Measurements from ENCODE around the gene ZNF805. TPM values are rescaled to one million over a fixed set of nuclear protein-coding genes. Genes with fewer than 3 reads are reported as not detected.

Gene ZNF805
- 24.0 and 36.6 TPM in 2 replicates for total RNA-seq

GRCh38 chr19:57240311-57241090, at the start of gene ZNF805:
Gene ZNF805, plus strand, starts transcription at chr19:57240632. Its CDS starts 260 bp downstream, at chr19:57240892.

GRCh38 chr19:57191141-57192076, 49.0 kb upstream of the ZNF805 start, which contains the start of gene ZNF264:
Gene ZNF264, plus strand, starts transcription at chr19:57191500. Its CDS starts 414 bp downstream, at chr19:57191914.

GRCh38 chr19:57280165-57280961, 39.9 kb downstream of the ZNF805 start, which contains the start of gene ZNF460:
Gene ZNF460, plus strand, starts transcription at chr19:57280485. Its CDS starts 322 bp downstream, at chr19:57280807.

Other genes starting within 250 kb of the ZNF805 start
- gene USP29, start 120.6 kb upstream of the ZNF805 start, total RNA-seq: not detected in 2 replicates
- not detected in 2 replicates for gene ZIM3, start 95.4 kb upstream of the ZNF805 start, total RNA-seq
- gene DUXA, start 73.1 kb upstream of the ZNF805 start, total RNA-seq: not detected in 2 replicates
- 24.9 and 38.3 TPM in 2 replicates for gene ZNF264, start 49.1 kb upstream of the ZNF805 start, total RNA-seq
- 0.56 and 0.96 TPM in 2 replicates for gene AURKC, start 9.6 kb upstream of the ZNF805 start, total RNA-seq
- 50.2 and 95.0 TPM in 2 replicates for gene ZNF460, start 39.9 kb downstream of the ZNF805 start, total RNA-seq
- 9.2 and 9.6 TPM in 2 replicates for gene ZNF543, start 79.8 kb downstream of the ZNF805 start, total RNA-seq
- 11.0 and 11.1 TPM in 2 replicates for gene ZNF304, start 110.6 kb downstream of the ZNF805 start, total RNA-seq
- gene TRAPPC2B, start 122.9 kb downstream of the ZNF805 start, total RNA-seq: 12.1 and 15.2 TPM in 2 replicates
- 3.6 and 5.9 TPM in 2 replicates for gene ZNF547, start 122.9 kb downstream of the ZNF805 start, total RNA-seq
- 17.3 and 38.6 TPM in 2 replicates for gene ZNF548, start 149.2 kb downstream of the ZNF805 start, total RNA-seq
- gene ZNF17, start 170.5 kb downstream of the ZNF805 start, total RNA-seq: 9.8 and 9.9 TPM in 2 replicates
- 7.0 and 9.8 TPM in 2 replicates for gene ZNF749, start 194.7 kb downstream of the ZNF805 start, total RNA-seq
- gene VN1R1, start 216.5 kb downstream of the ZNF805 start, total RNA-seq: 0.38 and 1.4 TPM in 2 replicates
- 21.5 and 33.3 TPM in 2 replicates for gene ZNF772, start 236.9 kb downstream of the ZNF805 start, total RNA-seq
- 10.7 and 23.1 TPM in 2 replicates for gene ZNF419, start 247.1 kb downstream of the ZNF805 start, total RNA-seq

Measured in regular cardiac myocyte (primary cell).